ENCODE results near the gene PPP4R2. TPM values are rescaled to one million over a fixed set of nuclear protein-coding genes. Genes with fewer than 3 reads are reported as not detected.

Gene PPP4R2
- total and polyA plus RNA-seq, 2 of the 4 experiments (the other 2 are of a cell fraction): 13.5 to 31.4 TPM

DNA sequence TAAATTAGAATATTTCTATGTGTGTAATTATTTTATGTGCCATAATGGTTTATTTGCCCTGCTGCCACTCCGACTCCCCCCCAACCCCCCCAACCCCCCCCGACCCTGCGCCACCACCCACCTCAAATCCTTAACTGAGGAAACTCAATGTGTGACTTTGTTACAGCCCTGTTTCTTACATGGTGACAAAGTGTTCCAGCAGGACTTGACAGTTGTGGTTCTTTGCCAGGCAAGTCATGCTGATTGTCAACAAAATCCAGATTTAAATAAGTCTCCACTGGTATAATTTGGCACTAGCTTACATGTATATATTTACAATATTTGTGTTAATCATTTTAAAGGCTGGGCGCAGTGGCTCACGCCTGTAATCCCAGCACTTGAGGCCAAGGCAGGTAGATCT is 72.6 kb downstream of the PPP4R2 start:
- Histone ChIP-seq H4K5ac (ENCODE audit: low read depth, low read length) (no peak overlapping the region), H3K4me2 (ENCODE audit: low read depth, low read length) (no peak overlapping the region), H4K20me1 (ENCODE audit: insufficient read depth, low read length) (peaks cover 10% of the 10 kb centered on the region), H4K8ac (ENCODE audit: low read depth in 2 of 2, low read length in 2 of 2) (0 out of 4 replicates have a peak overlapping the region, but pooled peaks of 1 of the 2 experiments have one; percentile 17), H3K4me1 (ENCODE audit: control insufficient read depth, insufficient read depth, low read length) (peaks cover 26% of the 10 kb centered on the region), H3K56ac (ENCODE audit: extremely low read depth, insufficient read depth, low read length) (no peak overlapping the region), H3K4ac (ENCODE audit: low read depth, low read length) (no peak overlapping the region), H3K4me3 (ENCODE audit: insufficient read depth, low read depth, low read length) (no peak overlapping the region), H2BK20ac (ENCODE audit: low read depth, low read length) (no peak overlapping the region), H2AK5ac (ENCODE audit: low read depth, low read length) (no peak overlapping the region), H3K36me3 (ENCODE audit: control insufficient read depth, insufficient read depth, low read length) (peaks cover 3% of the 10 kb centered on the region), H3K23ac (ENCODE audit: low read depth, low read length) (no peak overlapping the region), H3K9me1 (ENCODE audit: insufficient read depth, low read length) (peaks cover 8% of the 10 kb centered on the region), H2BK5ac (ENCODE audit: low read depth, low read length, poor library complexity, severe bottlenecking) (peak overlapping the region; percentile 23), H3K14ac (replicated peaks; ENCODE audit: low read depth, low read length) (0 out of 2 replicates have a peak overlapping the region, but pooled peaks have one; percentile 48), H3K9ac (ENCODE audit: low read depth, low read length) (no peak overlapping the region), H3K9me3 (ENCODE audit: control insufficient read depth, insufficient read depth, low read length) (no peaks in the 10 kb centered on the region), H3K27ac (ENCODE audit: insufficient read depth, low read length) (no peak overlapping the region), H2BK120ac (ENCODE audit: low read depth, low read length) (no peak overlapping the region), H3K27me3 (ENCODE audit: control insufficient read depth, insufficient read depth, low read length) (no peaks in the 10 kb centered on the region), H2AFZ (replicated peaks; ENCODE audit: low read length, poor library complexity) (no peak overlapping the region), H3K18ac (ENCODE audit: low read depth, low read length) (no peak overlapping the region), H2BK15ac (ENCODE audit: low read depth, low read length) (no peak overlapping the region), H3K79me1 (ENCODE audit: low read depth in 1 of 2, low read length in 2 of 2) (peaks cover 3 to 11% of the 10 kb centered on the region in 2 experiments; a peak in 1 of 4 replicates), H4K91ac (ENCODE audit: insufficient read depth, low read depth, low read length) (peak overlapping the region; percentile 57; the same call in 1 of the 2 replicates), H2AK9ac (replicated peaks; ENCODE audit: low read depth, low read length, poor library complexity) (no peak overlapping the region)
- ChIA-PET POLR2A (ENCODE audit: unreplicated experiment) (no interaction called here), CTCF (interaction anchor here (0.8 kb wide), 1 partner anchor 13 kb away, joined by 3 read pairs; no protein-coding TSS in a partner anchor)
- no TSS peak for BruUV-seq (replicated peaks)
- no peak for ATAC-seq (ENCODE audit: low read depth)
- intact Hi-C loops (cut with micrococcal nuclease): no loop called here
- in situ Hi-C loops (cut with MboI; ENCODE audit: low sequenced_read_pairs): no loop called here
- no peak for DNase-seq
- TF ChIP-seq, protein P1, sequence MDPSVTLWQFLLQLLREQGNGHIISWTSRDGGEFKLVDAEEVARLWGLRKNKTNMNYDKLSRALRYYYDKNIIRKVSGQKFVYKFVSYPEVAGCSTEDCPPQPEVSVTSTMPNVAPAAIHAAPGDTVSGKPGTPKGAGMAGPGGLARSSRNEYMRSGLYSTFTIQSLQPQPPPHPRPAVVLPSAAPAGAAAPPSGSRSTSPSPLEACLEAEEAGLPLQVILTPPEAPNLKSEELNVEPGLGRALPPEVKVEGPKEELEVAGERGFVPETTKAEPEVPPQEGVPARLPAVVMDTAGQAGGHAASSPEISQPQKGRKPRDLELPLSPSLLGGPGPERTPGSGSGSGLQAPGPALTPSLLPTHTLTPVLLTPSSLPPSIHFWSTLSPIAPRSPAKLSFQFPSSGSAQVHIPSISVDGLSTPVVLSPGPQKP (IDR thresholded peaks at IDR 0.05; ENCODE audit: borderline replicate concordance, low read depth, low read length): no peak
- no peak for TF ChIP-seq MXI1 (IDR thresholded peaks at IDR 0.05; ENCODE audit: borderline replicate concordance, low read depth, low read length)
- WGBS, 2 experiments (ENCODE audit: extremely low coverage in 2 of 2, insufficient read length in 1 of 2): no CpG with 5 or more reads among the region's 5 CpGs
- dilution Hi-C loops (cut with HindIII; ENCODE audit: low sequenced_read_pairs, unreplicated experiment): no loop called here
